ENCODE data around the gene CEACAM4.
"Not testable (repeated sequence)": the region's sequence is repeated elsewhere in the genome, so short reads cannot be mapped to it uniquely, and the experiment has no call there.

Gene CEACAM4

GRCh38 chr19:41582577-41583182 is 44.2 kb downstream of the CEACAM4 start:
- not testable (repeated sequence) for DNase-seq

- not testable (repeated sequence) for DNase-seq
Measured at GRCh38 chr19:41581068-41581467, 45.8 kb downstream of the CEACAM4 start.

GRCh38 chr19:41578886-41579285 is 48.0 kb downstream of the CEACAM4 start:
- DNase-seq: no peak

GRCh38 chr19:41577833-41578232 is 49.0 kb downstream of the CEACAM4 start:
- DNase-seq: no peak

GRCh38 chr19:41577144-41577830 is 49.6 kb downstream of the CEACAM4 start:
- DNase-seq: no peak

GRCh38 chr19:41575998-41576397 is 50.9 kb downstream of the CEACAM4 start, which contains the start of gene CEACAM21:
TSS of gene CEACAM21 (plus strand) at chr19:41576166. CDS start at chr19:41576275, 109 bp downstream.
- peak; percentile 85 for DNase-seq

GRCh38 chr19:41570639-41571112 is 56.2 kb downstream of the CEACAM4 start:
- DNase-seq: peak; percentile 74

- DNase-seq: no peak
Measured at GRCh38 chr19:41570179-41570578, 56.7 kb downstream of the CEACAM4 start.

GRCh38 chr19:41569481-41570150 is 57.3 kb downstream of the CEACAM4 start:
- no peak for DNase-seq

All from GDM1 (cell line).